Stimulated activated CD8-positive, alpha-beta memory T cell treated with anti-CD3 and anti-CD28 coated beads, Interleukin-4, amount 100 ng/mL, for 4 hours (primary cell): Measurements from ENCODE around the gene LMBRD2.

Experiments
- DNase-seq, 2 donors: peaks; one replicate each; pipeline ENCODE4 v3.0.0-alpha.2; 2020; ENCODE audit warnings: low read depth in 2 of 2, low spot score in 1 of 2

Gene LMBRD2

DNA sequence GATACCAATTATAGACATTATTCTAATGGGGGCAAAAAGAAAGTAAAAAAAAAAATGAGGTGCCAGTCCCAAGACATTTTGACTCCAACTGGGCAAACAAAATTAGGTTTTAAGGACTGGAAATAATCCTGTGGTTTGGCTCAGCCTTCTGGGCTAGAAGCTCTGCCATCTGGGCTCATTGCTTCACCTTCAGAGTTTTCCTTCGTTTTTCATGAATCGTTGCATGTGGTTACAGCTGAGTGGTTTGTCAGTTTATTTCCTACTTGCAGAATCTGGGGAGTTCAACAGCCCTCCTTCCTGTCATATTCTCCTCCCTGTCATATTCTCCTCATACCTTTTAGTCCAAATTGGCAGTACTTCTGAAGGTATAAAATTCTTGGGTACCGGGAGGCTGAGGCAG lies 97.0 kb downstream of the LMBRD2 start:
- no peak for DNase-seq

DNA sequence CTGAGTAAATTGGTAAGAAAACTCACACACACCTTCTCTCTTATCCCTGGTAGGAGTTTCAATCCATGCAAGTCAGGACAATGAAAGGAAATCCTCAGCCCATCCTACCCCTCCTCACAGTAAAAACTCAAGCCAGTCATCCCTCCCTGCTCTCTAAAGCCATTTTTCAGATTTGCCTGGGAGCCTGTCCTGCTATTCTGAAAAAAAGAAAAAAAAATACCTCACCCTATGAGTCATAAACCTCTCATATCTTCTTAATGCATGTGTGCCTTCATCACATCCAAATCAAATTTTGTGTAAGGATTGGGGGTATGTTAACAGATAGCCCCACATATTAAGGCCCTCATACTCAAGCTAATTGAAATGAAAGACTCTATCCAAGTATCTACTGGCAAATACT lies 99.1 kb downstream of the LMBRD2 start:
- DNase-seq, result no peak

- DNase-seq, result no peak
Measured at GRCh38 chr5:36049949-36050348, 101.7 kb downstream of the LMBRD2 start.
